ENCODE results near the gene GRIN3A. TPM values are rescaled to one million over a fixed set of nuclear protein-coding genes. Genes with fewer than 3 reads are reported as not detected.
"Not testable (repeated sequence)": the region's sequence is repeated elsewhere in the genome, so short reads cannot be mapped to it uniquely, and the experiment has no call there.

Gene GRIN3A
- total RNA-seq, 1 experiment from 2014 or later: 0.03 TPM

- ATAC-seq; H3K27me3 ChIP-seq (ENCODE audit: control insufficient read depth, insufficient read depth, low read length); CTCF ChIA-PET; in situ Hi-C loops (cut with HindIII; ENCODE audit: low pct_unique_long_range_greater_than_20kb, low sequenced_read_pairs); DNase-seq (ENCODE audit: low read depth, low spot score); H3K27ac ChIP-seq (ENCODE audit: low read length); H3K4me3 ChIP-seq (ENCODE audit: low read depth in 2 of 2, low read length in 2 of 2); intact Hi-C loops (cut with micrococcal nuclease; ENCODE audit: unreplicated experiment); BruUV-seq (replicated peaks); H3K9me3 ChIP-seq (ENCODE audit: control insufficient read depth, insufficient read depth, low read depth, low read length); H3K4me1 ChIP-seq (ENCODE audit: control insufficient read depth, insufficient read depth, low read length); POLR2A ChIA-PET: not testable (repeated sequence)
- H3K36me3 ChIP-seq (ENCODE audit: control insufficient read depth, insufficient read depth, low read length): peaks cover 21% of the 10 kb centered on the region
- peak; percentile 63 for TF ChIP-seq CTCF (IDR thresholded peaks at IDR 0.05)
These were observed 188.9 kb downstream of the GRIN3A start for GRCh38 chr9:101549472-101550098.

- Histone ChIP-seq H3K4me1 (ENCODE audit: control insufficient read depth, insufficient read depth, low read length) (no peaks in the 10 kb centered on the region), H3K36me3 (ENCODE audit: control insufficient read depth, insufficient read depth, low read length) (peaks cover 16% of the 10 kb centered on the region), H3K4me3 (ENCODE audit: low read depth in 2 of 2, low read length in 2 of 2) (no peak overlapping the region), H3K27ac (ENCODE audit: low read length) (no peak overlapping the region), H3K27me3 (ENCODE audit: control insufficient read depth, insufficient read depth, low read length) (no peaks in the 10 kb centered on the region), H3K9me3 (ENCODE audit: control insufficient read depth, insufficient read depth, low read depth, low read length) (no peaks in the 10 kb centered on the region)
- TF ChIP-seq SIN3A (IDR thresholded peaks at IDR 0.05; ENCODE audit: borderline replicate concordance, insufficient read depth, low read depth, low read length) (no peak), CTCF (IDR thresholded peaks at IDR 0.05) (no peak), TCF7L2 (IDR thresholded peaks at IDR 0.05; ENCODE audit: low read depth, low read length) (no peak), REST (IDR thresholded peaks at IDR 0.05; ENCODE audit: insufficient read depth in 1 of 2, low read depth in 2 of 2, low read length in 1 of 2) (no peak), POLR2AphosphoS5 (IDR thresholded peaks at IDR 0.05; ENCODE audit: low read depth, low read length) (no peak)
- intact Hi-C loops (cut with micrococcal nuclease; ENCODE audit: unreplicated experiment): no loop called here
- ChIA-PET CTCF (no interaction called here), POLR2A (no interaction called here)
- BruUV-seq (replicated peaks): no TSS peak
- no peak for DNase-seq (ENCODE audit: low read depth, low spot score)
- in situ Hi-C loops (cut with HindIII; ENCODE audit: low pct_unique_long_range_greater_than_20kb, low sequenced_read_pairs): no loop called here
- no peak for ATAC-seq
These were observed 195.2 kb downstream of the GRIN3A start for GRCh38 chr9:101543098-101543735.

Measured in Panc1 (cell line).